ENCODE measurements around the gene ZNF423.

ZNF423 gene

DNA sequence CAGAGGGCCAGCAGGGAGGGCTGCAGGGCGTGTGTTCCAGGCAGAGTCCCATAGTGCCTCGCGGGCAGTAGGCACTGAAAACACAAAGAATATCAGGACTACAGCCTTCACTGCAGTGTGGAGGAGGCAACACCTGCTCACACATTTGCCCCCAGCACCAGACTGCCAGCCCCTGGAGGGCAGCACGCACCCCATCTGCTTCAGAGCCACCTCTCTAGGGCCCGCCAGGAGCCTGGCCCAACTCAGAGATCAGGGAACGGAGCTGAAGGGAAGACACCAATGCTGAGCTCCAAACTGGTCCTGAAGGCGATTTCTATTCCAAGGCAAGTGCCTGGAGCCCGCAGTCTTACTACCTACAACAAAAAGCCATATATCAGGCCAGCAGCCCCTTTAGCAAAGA is 130.3 kb downstream of the ZNF423 start:
- H3K27me3 ChIP-seq (ENCODE audit: control insufficient read depth, insufficient read depth, low read length), result no peaks in the 10 kb centered on the region

DNA sequence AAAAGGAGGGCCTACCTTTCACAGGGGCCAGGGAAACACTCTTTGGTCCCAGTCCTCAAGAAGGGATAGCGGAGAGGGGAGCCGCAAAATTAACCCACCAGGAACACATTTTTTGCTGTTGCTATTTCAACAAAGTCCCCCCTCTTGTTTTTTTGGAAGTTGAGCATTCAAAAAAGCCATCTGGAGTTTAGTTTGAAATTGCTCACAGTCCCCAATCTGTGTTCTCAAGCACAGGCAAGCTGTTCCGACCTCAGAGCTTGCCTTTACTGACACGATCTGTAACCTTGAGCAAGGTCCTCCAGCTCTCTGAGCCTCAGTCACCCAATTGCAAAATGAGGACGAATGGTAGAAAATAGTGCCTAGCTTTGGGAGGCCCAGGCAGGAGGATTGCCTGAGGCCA is 131.1 kb downstream of the ZNF423 start:
- Histone ChIP-seq H3K9ac (ENCODE audit: low read depth, low read length) (no peak overlapping the region), H3K27me3 (ENCODE audit: control insufficient read depth, insufficient read depth, low read length) (no peaks in the 10 kb centered on the region), H3K4me1 (ENCODE audit: control insufficient read depth, insufficient read depth, low read length) (no peaks in the 10 kb centered on the region), H3K4me3 (ENCODE audit: low read length) (no peak overlapping the region), H3K4me2 (ENCODE audit: low read length) (no peak overlapping the region), H3K36me3 (ENCODE audit: insufficient read depth, low read length) (no peaks in the 10 kb centered on the region), H3K9me3 (replicated peaks; ENCODE audit: low read length) (no peaks in the 10 kb centered on the region)

More for the DNA sequence above, 130.3 kb downstream of the ZNF423 start:
- no peak overlapping the region for H3K4me3 ChIP-seq (ENCODE audit: low read length)
- H3K4me1 ChIP-seq (ENCODE audit: control insufficient read depth, insufficient read depth, low read length), result no peaks in the 10 kb centered on the region
- no peaks in the 10 kb centered on the region for H3K9me3 ChIP-seq (replicated peaks; ENCODE audit: low read length)
- no peaks in the 10 kb centered on the region for H3K36me3 ChIP-seq (ENCODE audit: insufficient read depth, low read length)
- no peak overlapping the region for H3K4me2 ChIP-seq (ENCODE audit: low read length)
- no peak overlapping the region for H3K9ac ChIP-seq (ENCODE audit: low read depth, low read length)

DNA sequence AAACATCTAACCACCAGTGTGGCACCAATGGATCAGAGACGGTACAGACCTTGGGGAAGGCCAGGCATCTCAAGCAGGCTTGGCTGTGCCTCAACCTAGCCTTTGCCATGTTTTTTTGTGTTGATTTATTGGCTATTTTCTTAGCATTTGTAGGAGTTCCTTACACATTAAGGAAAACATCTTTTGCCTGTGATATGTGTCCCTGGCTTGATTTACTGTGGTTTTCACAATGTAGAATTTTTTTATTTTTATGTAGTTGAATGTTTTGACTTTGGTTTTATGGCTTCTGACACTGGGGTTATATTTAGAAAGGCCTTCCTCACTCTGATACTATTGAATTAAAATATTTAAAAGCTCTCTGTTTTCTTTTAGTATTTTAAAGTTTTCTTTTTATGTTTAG is 132.6 kb downstream of the ZNF423 start:
- no peaks in the 10 kb centered on the region for H3K4me1 ChIP-seq (ENCODE audit: control insufficient read depth, insufficient read depth, low read length)
- no peaks in the 10 kb centered on the region for H3K36me3 ChIP-seq (ENCODE audit: insufficient read depth, low read length)
- H3K4me3 ChIP-seq (ENCODE audit: low read length), result no peak overlapping the region
- H3K4me2 ChIP-seq (ENCODE audit: low read length), result no peak overlapping the region
- H3K27me3 ChIP-seq (ENCODE audit: control insufficient read depth, insufficient read depth, low read length), result no peaks in the 10 kb centered on the region
- H3K9ac ChIP-seq (ENCODE audit: low read depth, low read length), result no peak overlapping the region
- no peaks in the 10 kb centered on the region for H3K9me3 ChIP-seq (replicated peaks; ENCODE audit: low read length)

DNA sequence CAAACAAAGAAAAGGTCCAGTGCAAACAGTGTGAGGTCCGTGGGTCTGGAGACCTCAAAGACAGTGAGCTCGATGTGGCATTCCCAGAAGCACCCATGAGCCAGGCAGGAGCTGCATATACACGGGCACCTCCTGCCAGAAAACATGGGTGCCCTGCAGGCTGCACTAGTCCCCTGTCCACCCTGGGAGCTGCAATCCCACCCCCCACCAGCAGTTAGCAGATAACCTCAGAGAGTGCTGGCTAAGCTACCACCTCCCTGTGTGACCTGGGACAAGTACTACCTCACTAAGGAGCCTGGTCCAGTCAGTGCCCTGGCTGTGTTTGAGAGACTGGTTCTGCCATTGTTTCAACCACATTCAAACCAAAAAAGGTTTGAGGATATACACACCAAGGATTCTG is 135.7 kb downstream of the ZNF423 start:
- no peaks in the 10 kb centered on the region for H3K36me3 ChIP-seq (ENCODE audit: insufficient read depth, low read length)
- no peak overlapping the region for H3K4me3 ChIP-seq (ENCODE audit: low read length)
- no peaks in the 10 kb centered on the region for H3K9me3 ChIP-seq (replicated peaks; ENCODE audit: low read length)
- H3K4me1 ChIP-seq (ENCODE audit: control insufficient read depth, insufficient read depth, low read length), result no peaks in the 10 kb centered on the region
- H3K9ac ChIP-seq (ENCODE audit: low read depth, low read length), result no peak overlapping the region
- H3K4me2 ChIP-seq (ENCODE audit: low read length), result no peak overlapping the region
- peaks cover 10% of the 10 kb centered on the region for H3K27me3 ChIP-seq (ENCODE audit: control insufficient read depth, insufficient read depth, low read length)

DNA sequence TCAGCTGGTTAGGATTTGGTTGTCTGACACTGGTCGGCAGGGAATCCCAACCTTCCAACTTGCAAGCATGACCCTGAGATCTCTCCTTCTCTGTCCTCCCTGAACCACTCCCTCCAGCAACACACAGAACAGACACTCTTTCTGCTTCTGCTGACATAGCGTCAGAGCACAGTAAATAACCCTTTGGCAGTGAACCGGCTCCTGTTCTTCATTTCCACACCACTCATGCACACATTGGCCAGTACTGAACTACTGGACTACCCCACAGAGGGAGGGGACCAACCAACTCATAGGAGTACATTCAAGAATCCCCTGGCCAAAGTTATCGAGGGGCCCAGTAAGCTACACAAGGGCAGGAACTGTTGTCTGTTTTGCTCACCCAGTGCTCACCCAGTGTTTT is 138.2 kb downstream of the ZNF423 start:
- Histone ChIP-seq H3K27me3 (ENCODE audit: control insufficient read depth, insufficient read depth, low read length) (peaks cover 10% of the 10 kb centered on the region), H3K9me3 (replicated peaks; ENCODE audit: low read length) (no peaks in the 10 kb centered on the region), H3K36me3 (ENCODE audit: insufficient read depth, low read length) (no peaks in the 10 kb centered on the region), H3K4me3 (ENCODE audit: low read length) (no peak overlapping the region), H3K4me1 (ENCODE audit: control insufficient read depth, insufficient read depth, low read length) (no peaks in the 10 kb centered on the region), H3K4me2 (ENCODE audit: low read length) (no peak overlapping the region), H3K9ac (ENCODE audit: low read depth, low read length) (no peak overlapping the region)

DNA sequence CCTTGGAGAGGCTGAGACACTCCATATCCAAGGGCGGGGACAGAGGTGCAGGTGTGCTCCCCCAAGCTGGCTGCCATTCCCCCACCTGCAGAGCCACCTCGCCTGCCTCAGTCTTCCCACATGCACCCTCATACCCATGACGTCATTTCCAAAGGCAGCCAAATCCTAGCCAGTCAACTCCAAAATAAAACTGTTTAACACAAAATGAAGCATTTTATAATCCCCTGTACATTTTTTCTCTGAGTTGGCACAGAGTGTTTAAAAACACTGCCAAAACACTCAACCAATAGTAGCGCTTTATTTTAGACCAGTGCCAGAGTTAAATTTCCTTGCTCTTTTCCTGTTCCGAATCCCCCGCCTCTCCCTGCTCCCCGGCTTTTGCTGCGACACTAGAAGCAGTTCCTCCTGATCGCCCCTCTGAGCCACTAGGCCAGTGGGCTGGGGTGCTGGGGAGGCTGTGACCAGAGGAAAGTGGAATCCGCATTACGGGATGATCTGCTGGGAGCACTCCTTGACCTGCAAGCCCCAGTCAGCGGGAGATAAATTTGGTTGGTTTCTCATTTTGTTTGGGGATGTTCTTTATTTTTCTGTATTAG is 139.5 kb downstream of the ZNF423 start:
- Histone ChIP-seq H3K36me3 (ENCODE audit: insufficient read depth, low read length) (no peaks in the 10 kb centered on the region), H3K27me3 (ENCODE audit: control insufficient read depth, insufficient read depth, low read length) (peaks cover 10% of the 10 kb centered on the region), H3K9me3 (replicated peaks; ENCODE audit: low read length) (no peaks in the 10 kb centered on the region), H3K4me1 (ENCODE audit: control insufficient read depth, insufficient read depth, low read length) (no peaks in the 10 kb centered on the region), H3K9ac (ENCODE audit: low read depth, low read length) (no peak overlapping the region), H3K4me3 (ENCODE audit: low read length) (no peak overlapping the region), H3K4me2 (ENCODE audit: low read length) (no peak overlapping the region)

DNA sequence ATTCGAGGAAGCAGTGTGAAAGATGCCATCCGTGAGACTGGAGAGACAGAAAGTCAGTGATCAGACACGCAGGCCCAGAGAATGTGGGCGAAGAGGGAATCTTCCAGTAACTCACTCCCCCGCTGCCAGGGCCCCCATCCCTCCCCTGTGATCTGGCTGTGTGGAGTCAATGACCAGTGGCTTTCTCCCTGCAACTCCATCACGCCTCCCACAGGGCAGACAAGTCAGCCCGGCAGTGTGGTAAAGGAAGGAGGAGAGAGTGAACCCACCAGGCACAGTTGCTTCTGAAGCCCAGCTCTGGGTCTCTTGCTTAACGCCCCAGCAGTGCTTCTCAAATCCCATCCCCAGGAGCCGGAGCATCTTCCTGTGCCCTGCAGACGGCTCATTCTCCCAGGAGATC is 142.1 kb downstream of the ZNF423 start:
- H3K9ac ChIP-seq (ENCODE audit: low read depth, low read length), result no peak overlapping the region
- peaks cover 10% of the 10 kb centered on the region for H3K27me3 ChIP-seq (ENCODE audit: control insufficient read depth, insufficient read depth, low read length)
- no peak overlapping the region for H3K4me3 ChIP-seq (ENCODE audit: low read length)
- H3K9me3 ChIP-seq (replicated peaks; ENCODE audit: low read length), result no peaks in the 10 kb centered on the region
- no peaks in the 10 kb centered on the region for H3K36me3 ChIP-seq (ENCODE audit: insufficient read depth, low read length)
- no peaks in the 10 kb centered on the region for H3K4me1 ChIP-seq (ENCODE audit: control insufficient read depth, insufficient read depth, low read length)
- H3K4me2 ChIP-seq (ENCODE audit: low read length), result no peak overlapping the region

DNA sequence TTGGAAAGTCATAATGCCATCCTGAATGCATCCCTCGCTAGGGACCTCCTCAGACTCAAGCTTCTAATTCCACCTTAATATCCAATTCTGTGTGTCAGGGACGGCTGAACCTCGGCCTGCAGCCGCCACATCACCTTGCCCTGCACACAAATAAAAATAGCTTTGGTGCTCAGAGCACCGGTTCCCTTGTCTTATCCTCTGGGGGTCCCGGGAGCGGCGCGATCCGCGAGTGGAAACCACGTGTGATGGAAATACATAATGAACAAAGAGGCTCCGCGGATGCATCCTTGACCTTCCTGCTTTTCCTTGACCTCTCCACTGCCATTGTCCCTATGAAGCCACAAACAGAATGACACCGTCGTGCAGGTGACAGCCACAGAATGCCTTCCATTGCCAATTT is 143.4 kb downstream of the ZNF423 start:
- no peaks in the 10 kb centered on the region for H3K4me1 ChIP-seq (ENCODE audit: control insufficient read depth, insufficient read depth, low read length)
- no peaks in the 10 kb centered on the region for H3K9me3 ChIP-seq (replicated peaks; ENCODE audit: low read length)
- no peak overlapping the region for H3K4me2 ChIP-seq (ENCODE audit: low read length)
- H3K4me3 ChIP-seq (ENCODE audit: low read length), result no peak overlapping the region
- H3K9ac ChIP-seq (ENCODE audit: low read depth, low read length), result no peak overlapping the region
- no peaks in the 10 kb centered on the region for H3K36me3 ChIP-seq (ENCODE audit: insufficient read depth, low read length)
- H3K27me3 ChIP-seq (ENCODE audit: control insufficient read depth, insufficient read depth, low read length), result peaks cover 10% of the 10 kb centered on the region

DNA sequence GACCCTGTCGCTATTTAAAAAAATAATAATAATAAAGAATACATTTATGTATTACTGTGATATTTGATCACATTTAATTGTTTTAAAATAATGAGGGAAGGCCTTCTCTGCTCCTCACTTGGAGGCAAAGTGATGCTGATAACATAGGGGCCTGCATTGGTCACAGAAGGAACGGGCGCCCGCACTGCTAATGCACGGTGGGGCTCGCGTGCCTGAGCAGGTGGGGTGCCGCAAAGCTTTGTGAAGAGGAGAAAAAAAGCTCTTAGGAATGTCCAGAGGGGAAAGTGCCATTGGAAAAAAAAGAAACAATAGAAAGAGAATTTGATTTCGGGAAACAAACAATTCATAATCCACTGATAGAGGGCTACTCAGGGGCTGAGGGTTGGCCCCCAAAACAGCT is 143.8 kb downstream of the ZNF423 start:
- Histone ChIP-seq H3K36me3 (ENCODE audit: insufficient read depth, low read length) (no peaks in the 10 kb centered on the region), H3K27me3 (ENCODE audit: control insufficient read depth, insufficient read depth, low read length) (peaks cover 7% of the 10 kb centered on the region), H3K4me3 (ENCODE audit: low read length) (no peak overlapping the region), H3K9ac (ENCODE audit: low read depth, low read length) (no peak overlapping the region), H3K4me2 (ENCODE audit: low read length) (no peak overlapping the region), H3K9me3 (replicated peaks; ENCODE audit: low read length) (no peaks in the 10 kb centered on the region), H3K4me1 (ENCODE audit: control insufficient read depth, insufficient read depth, low read length) (no peaks in the 10 kb centered on the region)

DNA sequence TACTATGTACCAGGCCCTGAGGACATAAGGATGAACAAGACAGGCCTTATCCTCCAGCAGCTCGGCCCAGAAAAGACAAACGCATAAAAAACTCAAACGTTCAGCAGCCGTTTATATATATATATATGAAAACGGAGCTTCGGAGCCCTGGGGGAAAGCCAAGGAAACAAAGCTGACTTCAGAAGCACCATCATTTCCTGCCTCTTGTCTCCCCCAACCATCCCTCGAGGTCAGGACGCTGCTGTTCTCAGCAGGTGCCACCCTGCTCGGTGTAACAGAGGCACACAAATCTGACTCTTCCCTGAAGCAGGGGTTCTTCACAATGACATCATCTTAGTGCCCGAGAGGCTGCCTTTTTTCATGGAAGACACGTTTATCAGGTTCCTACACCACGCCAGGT is 146.9 kb downstream of the ZNF423 start:
- Histone ChIP-seq H3K4me3 (ENCODE audit: low read length) (no peak overlapping the region), H3K36me3 (ENCODE audit: insufficient read depth, low read length) (no peaks in the 10 kb centered on the region), H3K9ac (ENCODE audit: low read depth, low read length) (no peak overlapping the region), H3K4me1 (ENCODE audit: control insufficient read depth, insufficient read depth, low read length) (no peaks in the 10 kb centered on the region), H3K9me3 (replicated peaks; ENCODE audit: low read length) (no peaks in the 10 kb centered on the region), H3K27me3 (ENCODE audit: control insufficient read depth, insufficient read depth, low read length) (no peaks in the 10 kb centered on the region), H3K4me2 (ENCODE audit: low read length) (no peak overlapping the region)

DNA sequence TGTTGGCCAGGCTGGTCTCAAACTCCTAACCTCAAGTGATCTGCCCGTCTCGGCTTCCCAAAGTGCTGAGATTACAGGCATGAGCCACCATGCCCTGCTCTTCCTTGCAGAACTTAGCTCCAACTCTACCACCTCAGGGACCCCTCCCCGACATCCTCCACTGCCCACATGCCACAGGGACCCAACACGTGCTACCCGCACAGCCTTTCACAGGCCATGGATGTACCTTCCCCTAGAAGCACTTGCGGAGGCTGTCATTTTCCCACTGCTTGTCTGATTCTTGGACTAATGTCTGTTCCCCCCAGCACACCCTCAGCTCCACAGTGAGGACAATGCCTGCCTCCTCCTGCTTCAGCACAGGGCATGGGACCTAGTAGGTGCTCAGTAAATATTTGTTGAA is 147.4 kb downstream of the ZNF423 start:
- Histone ChIP-seq H3K4me2 (ENCODE audit: low read length) (no peak overlapping the region), H3K27me3 (ENCODE audit: control insufficient read depth, insufficient read depth, low read length) (peaks cover 3% of the 10 kb centered on the region), H3K9ac (ENCODE audit: low read depth, low read length) (no peak overlapping the region), H3K9me3 (replicated peaks; ENCODE audit: low read length) (no peaks in the 10 kb centered on the region), H3K4me3 (ENCODE audit: low read length) (no peak overlapping the region), H3K4me1 (ENCODE audit: control insufficient read depth, insufficient read depth, low read length) (no peaks in the 10 kb centered on the region), H3K36me3 (ENCODE audit: insufficient read depth, low read length) (no peaks in the 10 kb centered on the region)

DNA sequence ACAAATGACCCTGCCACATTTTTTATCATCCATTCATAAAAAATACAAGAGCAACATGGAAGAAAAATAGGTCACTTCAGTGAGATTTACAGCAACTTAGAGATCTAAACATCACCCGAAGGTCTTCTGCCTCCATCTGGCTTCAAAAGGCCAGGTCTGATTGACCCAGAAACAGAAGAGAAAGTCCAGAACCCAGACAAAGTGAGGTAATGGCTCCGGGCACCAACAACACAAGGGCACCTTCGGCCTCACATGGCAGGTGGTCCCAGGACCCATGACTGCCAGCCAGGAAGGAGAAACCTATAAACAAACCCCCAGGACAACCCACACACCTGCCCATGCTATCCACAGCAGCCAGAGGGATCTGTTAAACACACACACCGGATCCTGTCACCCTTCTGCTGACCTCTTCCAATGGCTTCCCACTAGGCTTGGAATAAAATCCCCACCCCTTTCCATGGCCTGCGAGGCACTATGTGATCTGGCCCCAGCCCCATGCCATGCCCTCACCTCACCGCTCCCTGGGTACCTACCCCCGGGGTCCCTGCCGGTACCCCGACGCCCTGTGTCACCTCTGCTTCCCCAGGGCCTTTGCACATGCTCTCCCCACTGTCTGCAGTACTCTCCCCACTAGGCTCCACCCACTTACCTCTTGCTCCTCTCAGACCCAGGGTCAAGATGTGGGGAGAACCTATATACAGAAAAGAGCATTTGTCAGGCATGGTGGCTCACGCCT is 149.1 kb downstream of the ZNF423 start:
- Histone ChIP-seq H3K36me3 (ENCODE audit: insufficient read depth, low read length) (no peaks in the 10 kb centered on the region), H3K4me2 (ENCODE audit: low read length) (no peak overlapping the region), H3K9me3 (replicated peaks; ENCODE audit: low read length) (no peaks in the 10 kb centered on the region), H3K9ac (ENCODE audit: low read depth, low read length) (no peak overlapping the region), H3K4me3 (ENCODE audit: low read length) (no peak overlapping the region), H3K4me1 (ENCODE audit: control insufficient read depth, insufficient read depth, low read length) (no peaks in the 10 kb centered on the region), H3K27me3 (ENCODE audit: control insufficient read depth, insufficient read depth, low read length) (peaks cover 7% of the 10 kb centered on the region)

Measured in skeletal muscle satellite cell (primary cell).